ENCODE results near the gene PLS1.
"Not testable (repeated sequence)": the region's sequence is repeated elsewhere in the genome, so short reads cannot be mapped to it uniquely, and the experiment has no call there.

DNA sequence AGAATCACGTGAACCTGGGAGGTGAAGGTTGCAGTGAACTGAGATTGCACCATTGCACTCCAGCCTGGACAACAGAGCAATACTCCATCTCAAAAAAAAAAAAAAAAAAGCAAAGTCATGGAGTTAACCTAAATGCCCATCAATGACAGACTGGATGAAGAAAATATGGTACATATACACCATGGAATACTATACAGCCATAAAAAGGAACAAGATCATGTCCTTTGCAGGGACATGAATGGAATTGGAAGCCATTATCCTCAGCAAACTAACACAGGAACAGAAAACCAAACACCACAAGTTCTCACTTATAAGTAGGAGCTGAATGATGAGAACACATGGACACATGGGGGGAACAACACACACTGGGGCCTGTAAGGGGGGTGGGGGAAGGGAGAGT is 43.6 kb upstream of the PLS1 start:
- TF ChIP-seq, protein P1, sequence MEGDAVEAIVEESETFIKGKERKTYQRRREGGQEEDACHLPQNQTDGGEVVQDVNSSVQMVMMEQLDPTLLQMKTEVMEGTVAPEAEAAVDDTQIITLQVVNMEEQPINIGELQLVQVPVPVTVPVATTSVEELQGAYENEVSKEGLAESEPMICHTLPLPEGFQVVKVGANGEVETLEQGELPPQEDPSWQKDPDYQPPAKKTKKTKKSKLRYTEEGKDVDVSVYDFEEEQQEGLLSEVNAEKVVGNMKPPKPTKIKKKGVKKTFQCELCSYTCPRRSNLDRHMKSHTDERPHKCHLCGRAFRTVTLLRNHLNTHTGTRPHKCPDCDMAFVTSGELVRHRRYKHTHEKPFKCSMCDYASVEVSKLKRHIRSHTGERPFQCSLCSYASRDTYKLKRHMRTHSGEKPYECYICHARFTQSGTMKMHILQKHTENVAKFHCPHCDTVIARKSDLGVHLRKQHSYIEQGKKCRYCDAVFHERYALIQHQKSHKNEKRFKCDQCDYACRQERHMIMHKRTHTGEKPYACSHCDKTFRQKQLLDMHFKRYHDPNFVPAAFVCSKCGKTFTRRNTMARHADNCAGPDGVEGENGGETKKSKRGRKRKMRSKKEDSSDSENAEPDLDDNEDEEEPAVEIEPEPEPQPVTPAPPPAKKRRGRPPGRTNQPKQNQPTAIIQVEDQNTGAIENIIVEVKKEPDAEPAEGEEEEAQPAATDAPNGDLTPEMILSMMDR (IDR thresholded peaks at IDR 0.05; ENCODE audit: insufficient read depth, low read length), result not testable (repeated sequence)
- not testable (repeated sequence) for TF ChIP-seq SPI1 (IDR thresholded peaks at IDR 0.05; ENCODE audit: borderline replicate concordance, low read depth); POLR2AphosphoS5 (IDR thresholded peaks at IDR 0.05; ENCODE audit: low read depth)

Measured in HL-60 (cell line).